ENCODE results near the gene AKR1D1.

GRCh38 chr7:138047907-138048306 lies 28.4 kb upstream of the AKR1D1 start:
- TF ChIP-seq EP300 (IDR thresholded peaks at IDR 0.05) (no peak), POLR2A (IDR thresholded peaks at IDR 0.05) (no peak)
